HepG2 (cell line): ENCODE measurements around the gene ARL8A. TPM values are rescaled to one million over a fixed set of nuclear protein-coding genes. Genes with fewer than 3 reads are reported as not detected.

Experiments
- CBX5 ChIP-seq: sonication (generic); formaldehyde crosslinking; IDR thresholded peaks from 2 replicates; pipeline ENCODE4 v1.4.0; 2020; ENCODE audit warnings: missing genetic modification reagents, borderline replicate concordance
- FOXA3 ChIP-seq: IDR thresholded peaks from 2 replicates; pipeline ENCODE4 v1.6.1; 2016; ENCODE audit warnings: missing genetic modification reagents, missing compliant biosample characterization
- KLF6 ChIP-seq: IDR thresholded peaks from 2 replicates; pipeline ENCODE4 v1.8.0; 2016; ENCODE audit warnings: missing biosample characterization, missing genetic modification reagents
- MIER3 ChIP-seq: IDR thresholded peaks from 2 replicates; pipeline ENCODE4 v1.6.1; 2016; ENCODE audit warnings: missing compliant biosample characterization, borderline replicate concordance
- POGZ ChIP-seq: sonication (generic); formaldehyde crosslinking; IDR thresholded peaks from 2 replicates; pipeline ENCODE4 v1.4.0; 2020; ENCODE audit warnings: mild to moderate bottlenecking, missing genetic modification reagents
- SP5 ChIP-seq: IDR thresholded peaks from 2 replicates; pipeline ENCODE4 v1.6.1; 2016; ENCODE audit warnings: low read depth, borderline replicate concordance
- SRY ChIP-seq: sonication (generic); formaldehyde crosslinking; IDR thresholded peaks from 2 replicates; pipeline ENCODE4 v1.8.0; 2022; ENCODE audit warnings: mild to moderate bottlenecking, missing genetic modification reagents
- TBX2 ChIP-seq: sonication (generic); formaldehyde crosslinking; IDR thresholded peaks from 2 replicates; pipeline ENCODE4 v1.5.0; 2020; ENCODE audit warnings: missing genetic modification reagents, mild to moderate bottlenecking, borderline replicate concordance
- ZMYM3 ChIP-seq: sonication (generic); formaldehyde crosslinking; IDR thresholded peaks from 2 replicates; pipeline ENCODE4 v1.5.1; 2020; ENCODE audit warnings: mild to moderate bottlenecking, missing genetic modification reagents
- ZNF160 ChIP-seq: sonication (generic); formaldehyde crosslinking; IDR thresholded peaks from 2 replicates; pipeline ENCODE4 v1.8.0; 2022; ENCODE audit warnings: mild to moderate bottlenecking, inconsistent platforms, missing genetic modification reagents
- ZNF232 ChIP-seq: sonication (generic); formaldehyde crosslinking; IDR thresholded peaks from 2 replicates; pipeline ENCODE4 v1.4.0; 2020; ENCODE audit warnings: missing genetic modification reagents, borderline replicate concordance
- ZNF335 ChIP-seq: sonication (generic); formaldehyde crosslinking; IDR thresholded peaks from 2 replicates; pipeline ENCODE4 v1.4.0; 2020; ENCODE audit warnings: missing genetic modification reagents
- ZNF496 ChIP-seq: sonication (generic); formaldehyde crosslinking; IDR thresholded peaks from 2 replicates; pipeline ENCODE4 v1.8.1; 2023; ENCODE audit warnings: mild to moderate bottlenecking, moderate library complexity, missing genetic modification reagents; ENCODE audit not compliant: insufficient replicate concordance
- polyA plus RNA-seq, 8 experiments: library from polyadenylated mRNA; depleted of rRNA in 3 of 8; stranded (reverse) in 7 of 8; unstranded in 1 of 8; fragments of >200 nt; fragmentation: Illumina TruSeq in 4 of 8; extraction: Trizol in 4 of 8; gene quantifications; 2 replicates each; pipeline versions ENCODE4 v1.2.1 to v1.2.3, GENCODE V29; 2011 to 2016; ENCODE audit warnings: low read depth in 4 of 8, missing spikeins in 1 of 8, mixed read lengths in 1 of 8; ENCODE audit not compliant: insufficient read depth in 1 of 8
- total RNA-seq, 5 experiments: library from RNA; depleted of rRNA; stranded (reverse); fragments of >200 nt; fragmentation: Illumina TruSeq; extraction: Trizol; gene quantifications; 2 replicates each; pipeline ENCODE4 v1.2.3, GENCODE V29; 2016; ENCODE audit warnings: low read depth in 1 of 5
- TF ChIP-seq, protein P1 (sequence below): IDR thresholded peaks from 2 replicates; pipeline ENCODE4 v1.6.1; 2016; ENCODE audit warnings: low read depth, borderline replicate concordance
- TF ChIP-seq, protein P2 (sequence below): IDR thresholded peaks from 2 replicates; pipeline ENCODE4 v1.6.1; 2016; ENCODE audit warnings: low read depth, missing genetic modification reagents, missing compliant biosample characterization
- TF ChIP-seq, protein P3 (sequence below): sonication (generic); formaldehyde crosslinking; IDR thresholded peaks from 2 replicates; pipeline ENCODE4 v1.4.0; 2020; ENCODE audit warnings: missing genetic modification reagents
- TF ChIP-seq, protein P4 (sequence below): sonication (generic); formaldehyde crosslinking; IDR thresholded peaks from 2 replicates; pipeline ENCODE4 v1.4.0; 2020; ENCODE audit warnings: missing genetic modification reagents

ARL8A gene
- total and polyA plus RNA-seq, 2 of the 13 experiments (the other 11 are each of a cell fraction or from before 2014, with no cell fraction given) = 2.7 to 23.4 TPM

DNA sequence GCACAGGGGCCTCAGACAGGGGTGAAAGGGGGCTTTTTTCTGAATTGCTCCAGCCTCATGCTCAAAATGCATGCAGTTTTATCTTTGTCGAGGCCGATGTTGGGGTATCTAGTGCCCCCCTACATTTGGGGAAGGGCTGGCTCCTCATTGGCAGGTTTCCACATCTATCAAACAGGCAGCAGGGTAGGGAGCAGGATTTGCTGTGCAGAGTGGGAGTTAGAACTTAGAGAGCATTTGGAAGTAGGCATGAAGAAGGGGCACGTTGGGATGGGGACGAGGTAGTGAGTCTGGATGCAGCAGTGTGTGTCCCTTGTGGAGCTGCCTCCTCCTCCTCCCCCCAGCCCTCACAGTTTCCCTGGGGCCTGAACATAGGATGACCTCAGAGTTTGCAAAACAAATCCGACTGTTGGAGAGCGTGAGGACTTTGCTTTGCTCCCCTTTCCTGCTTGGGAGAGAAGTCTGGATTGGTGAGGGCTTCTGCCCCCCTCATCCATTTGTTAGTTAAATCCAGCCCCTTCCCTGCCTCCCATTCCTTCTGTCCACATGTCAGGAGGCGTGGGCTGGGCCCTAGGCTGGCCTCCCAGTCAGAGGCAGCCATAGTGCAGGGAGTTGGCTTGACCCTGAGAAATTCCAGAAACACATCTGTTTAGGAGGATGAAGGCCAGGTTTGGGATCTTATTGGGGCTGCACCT, 58.7 kb downstream of the ARL8A start (continued):
- TF ChIP-seq ZNF335 (CRISPR knock-in tag) (peak; percentile 44; the same call in 1 of the 2 replicates), ZNF160 (CRISPR knock-in tag) (no peak), SP5 (peak; percentile 77), KLF6 (CRISPR knock-in tag) (peak; percentile 48; the same call in 1 of the 2 replicates), FOXA3 (CRISPR knock-in tag) (peak; percentile 72), CBX5 (peak; percentile 67; the same call in 1 of the 2 replicates), ZNF496 (CRISPR knock-in tag) (no peak), MIER3 (CRISPR knock-in tag) (0 out of 2 replicates have a peak, but pooled peaks have one; percentile 43), ZMYM3 (CRISPR knock-in tag) (peak; percentile 11; the same call in 1 of the 2 replicates), POGZ (peak; percentile 61; the same call in 1 of the 2 replicates), SRY (CRISPR knock-in tag) (peak; percentile 81), ZNF232 (CRISPR knock-in tag) (no peak), TBX2 (CRISPR knock-in tag) (peak; percentile 77; the same call in 1 of the 2 replicates)
- TF ChIP-seq, protein P1, sequence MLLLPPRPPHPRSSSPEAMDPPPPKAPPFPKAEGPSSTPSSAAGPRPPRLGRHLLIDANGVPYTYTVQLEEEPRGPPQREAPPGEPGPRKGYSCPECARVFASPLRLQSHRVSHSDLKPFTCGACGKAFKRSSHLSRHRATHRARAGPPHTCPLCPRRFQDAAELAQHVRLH (CRISPR knock-in tag) = no peak; the same call in 1 of the 2 replicates
- TF ChIP-seq, protein P2, sequence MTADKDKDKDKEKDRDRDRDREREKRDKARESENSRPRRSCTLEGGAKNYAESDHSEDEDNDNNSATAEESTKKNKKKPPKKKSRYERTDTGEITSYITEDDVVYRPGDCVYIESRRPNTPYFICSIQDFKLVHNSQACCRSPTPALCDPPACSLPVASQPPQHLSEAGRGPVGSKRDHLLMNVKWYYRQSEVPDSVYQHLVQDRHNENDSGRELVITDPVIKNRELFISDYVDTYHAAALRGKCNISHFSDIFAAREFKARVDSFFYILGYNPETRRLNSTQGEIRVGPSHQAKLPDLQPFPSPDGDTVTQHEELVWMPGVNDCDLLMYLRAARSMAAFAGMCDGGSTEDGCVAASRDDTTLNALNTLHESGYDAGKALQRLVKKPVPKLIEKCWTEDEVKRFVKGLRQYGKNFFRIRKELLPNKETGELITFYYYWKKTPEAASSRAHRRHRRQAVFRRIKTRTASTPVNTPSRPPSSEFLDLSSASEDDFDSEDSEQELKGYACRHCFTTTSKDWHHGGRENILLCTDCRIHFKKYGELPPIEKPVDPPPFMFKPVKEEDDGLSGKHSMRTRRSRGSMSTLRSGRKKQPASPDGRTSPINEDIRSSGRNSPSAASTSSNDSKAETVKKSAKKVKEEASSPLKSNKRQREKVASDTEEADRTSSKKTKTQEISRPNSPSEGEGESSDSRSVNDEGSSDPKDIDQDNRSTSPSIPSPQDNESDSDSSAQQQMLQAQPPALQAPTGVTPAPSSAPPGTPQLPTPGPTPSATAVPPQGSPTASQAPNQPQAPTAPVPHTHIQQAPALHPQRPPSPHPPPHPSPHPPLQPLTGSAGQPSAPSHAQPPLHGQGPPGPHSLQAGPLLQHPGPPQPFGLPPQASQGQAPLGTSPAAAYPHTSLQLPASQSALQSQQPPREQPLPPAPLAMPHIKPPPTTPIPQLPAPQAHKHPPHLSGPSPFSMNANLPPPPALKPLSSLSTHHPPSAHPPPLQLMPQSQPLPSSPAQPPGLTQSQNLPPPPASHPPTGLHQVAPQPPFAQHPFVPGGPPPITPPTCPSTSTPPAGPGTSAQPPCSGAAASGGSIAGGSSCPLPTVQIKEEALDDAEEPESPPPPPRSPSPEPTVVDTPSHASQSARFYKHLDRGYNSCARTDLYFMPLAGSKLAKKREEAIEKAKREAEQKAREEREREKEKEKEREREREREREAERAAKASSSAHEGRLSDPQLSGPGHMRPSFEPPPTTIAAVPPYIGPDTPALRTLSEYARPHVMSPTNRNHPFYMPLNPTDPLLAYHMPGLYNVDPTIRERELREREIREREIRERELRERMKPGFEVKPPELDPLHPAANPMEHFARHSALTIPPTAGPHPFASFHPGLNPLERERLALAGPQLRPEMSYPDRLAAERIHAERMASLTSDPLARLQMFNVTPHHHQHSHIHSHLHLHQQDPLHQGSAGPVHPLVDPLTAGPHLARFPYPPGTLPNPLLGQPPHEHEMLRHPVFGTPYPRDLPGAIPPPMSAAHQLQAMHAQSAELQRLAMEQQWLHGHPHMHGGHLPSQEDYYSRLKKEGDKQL (CRISPR knock-in tag) = peak; percentile 52; the same call in 1 of the 2 replicates
- TF ChIP-seq, protein P3, sequence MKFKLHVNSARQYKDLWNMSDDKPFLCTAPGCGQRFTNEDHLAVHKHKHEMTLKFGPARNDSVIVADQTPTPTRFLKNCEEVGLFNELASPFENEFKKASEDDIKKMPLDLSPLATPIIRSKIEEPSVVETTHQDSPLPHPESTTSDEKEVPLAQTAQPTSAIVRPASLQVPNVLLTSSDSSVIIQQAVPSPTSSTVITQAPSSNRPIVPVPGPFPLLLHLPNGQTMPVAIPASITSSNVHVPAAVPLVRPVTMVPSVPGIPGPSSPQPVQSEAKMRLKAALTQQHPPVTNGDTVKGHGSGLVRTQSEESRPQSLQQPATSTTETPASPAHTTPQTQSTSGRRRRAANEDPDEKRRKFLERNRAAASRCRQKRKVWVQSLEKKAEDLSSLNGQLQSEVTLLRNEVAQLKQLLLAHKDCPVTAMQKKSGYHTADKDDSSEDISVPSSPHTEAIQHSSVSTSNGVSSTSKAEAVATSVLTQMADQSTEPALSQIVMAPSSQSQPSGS (CRISPR knock-in tag) = peak; percentile 82; the same call in 1 of the 2 replicates
- TF ChIP-seq, protein P4, sequence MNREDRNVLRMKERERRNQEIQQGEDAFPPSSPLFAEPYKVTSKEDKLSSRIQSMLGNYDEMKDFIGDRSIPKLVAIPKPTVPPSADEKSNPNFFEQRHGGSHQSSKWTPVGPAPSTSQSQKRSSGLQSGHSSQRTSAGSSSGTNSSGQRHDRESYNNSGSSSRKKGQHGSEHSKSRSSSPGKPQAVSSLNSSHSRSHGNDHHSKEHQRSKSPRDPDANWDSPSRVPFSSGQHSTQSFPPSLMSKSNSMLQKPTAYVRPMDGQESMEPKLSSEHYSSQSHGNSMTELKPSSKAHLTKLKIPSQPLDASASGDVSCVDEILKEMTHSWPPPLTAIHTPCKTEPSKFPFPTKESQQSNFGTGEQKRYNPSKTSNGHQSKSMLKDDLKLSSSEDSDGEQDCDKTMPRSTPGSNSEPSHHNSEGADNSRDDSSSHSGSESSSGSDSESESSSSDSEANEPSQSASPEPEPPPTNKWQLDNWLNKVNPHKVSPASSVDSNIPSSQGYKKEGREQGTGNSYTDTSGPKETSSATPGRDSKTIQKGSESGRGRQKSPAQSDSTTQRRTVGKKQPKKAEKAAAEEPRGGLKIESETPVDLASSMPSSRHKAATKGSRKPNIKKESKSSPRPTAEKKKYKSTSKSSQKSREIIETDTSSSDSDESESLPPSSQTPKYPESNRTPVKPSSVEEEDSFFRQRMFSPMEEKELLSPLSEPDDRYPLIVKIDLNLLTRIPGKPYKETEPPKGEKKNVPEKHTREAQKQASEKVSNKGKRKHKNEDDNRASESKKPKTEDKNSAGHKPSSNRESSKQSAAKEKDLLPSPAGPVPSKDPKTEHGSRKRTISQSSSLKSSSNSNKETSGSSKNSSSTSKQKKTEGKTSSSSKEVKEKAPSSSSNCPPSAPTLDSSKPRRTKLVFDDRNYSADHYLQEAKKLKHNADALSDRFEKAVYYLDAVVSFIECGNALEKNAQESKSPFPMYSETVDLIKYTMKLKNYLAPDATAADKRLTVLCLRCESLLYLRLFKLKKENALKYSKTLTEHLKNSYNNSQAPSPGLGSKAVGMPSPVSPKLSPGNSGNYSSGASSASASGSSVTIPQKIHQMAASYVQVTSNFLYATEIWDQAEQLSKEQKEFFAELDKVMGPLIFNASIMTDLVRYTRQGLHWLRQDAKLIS = no peak
